GM19463 (cell line): ENCODE results near the gene TMEM129.
"Not testable (repeated sequence)": the region's sequence is repeated elsewhere in the genome, so short reads cannot be mapped to it uniquely, and the experiment has no call there.

Experiments used
- ATAC-seq: cut with Tn5 transposase; IDR thresholded peaks from one replicate; pipeline ENCODE4 v1.9.1; 2021; ENCODE audit warnings: mild to moderate bottlenecking, moderate library complexity; ENCODE audit not compliant: unreplicated experiment

TMEM129 gene

GRCh38 chr4:1703867-1704266, 17.3 kb downstream of the TMEM129 start:
- no peak for ATAC-seq

DNA sequence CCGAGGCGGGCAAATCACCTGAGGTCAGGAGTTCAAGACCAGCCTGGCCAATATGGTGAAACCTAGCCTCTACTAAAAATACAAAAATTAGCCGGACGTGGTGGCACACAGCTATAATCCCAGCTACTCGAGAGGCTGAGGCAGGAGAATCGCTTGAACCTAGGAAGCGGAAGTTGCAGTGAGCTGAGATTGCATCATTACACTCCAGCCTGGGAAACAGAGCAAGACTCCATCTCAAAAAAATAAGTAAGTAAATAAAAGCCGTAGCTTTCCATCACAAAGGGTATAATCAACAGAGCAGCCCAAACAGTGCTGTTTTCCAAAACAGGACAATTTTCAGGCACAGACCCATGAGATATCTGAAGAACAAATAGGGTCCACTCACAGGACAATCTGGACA, 19.5 kb downstream of the TMEM129 start:
- not testable (repeated sequence) for ATAC-seq

DNA sequence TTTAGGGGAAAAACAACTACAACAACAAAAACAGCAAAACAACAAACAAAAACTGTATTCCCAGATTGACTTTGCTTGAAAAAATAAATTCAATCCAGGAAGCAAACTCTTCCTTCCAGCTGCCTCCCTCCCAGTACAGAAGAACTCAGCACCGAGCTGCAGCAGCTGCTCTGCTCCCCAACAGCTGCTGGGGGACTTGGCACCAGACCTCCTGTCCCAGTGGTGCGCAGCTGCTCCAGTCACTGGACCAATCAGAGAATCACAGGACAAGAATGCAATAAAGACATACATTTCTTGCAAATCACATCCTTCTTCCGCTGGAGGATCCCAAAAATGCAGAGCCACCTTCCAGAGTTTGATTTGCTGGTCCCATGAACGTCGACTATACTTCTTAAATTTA, 25.2 kb downstream of the TMEM129 start:
- no peak for ATAC-seq

- ATAC-seq = peak; percentile 73
These were observed 27.8 kb downstream of the TMEM129 start for GRCh38 chr4:1693131-1693896.

GRCh38 chr4:1691737-1692373, 29.3 kb downstream of the TMEM129 start:
- no peak for ATAC-seq

- no peak for ATAC-seq
These were observed 30.4 kb downstream of the TMEM129 start for GRCh38 chr4:1690698-1691097.

- ATAC-seq = no peak
These were observed 34.6 kb downstream of the TMEM129 start for GRCh38 chr4:1686440-1687036.

GRCh38 chr4:1685235-1686150, 35.6 kb downstream of the TMEM129 start:
- ATAC-seq = no peak

DNA sequence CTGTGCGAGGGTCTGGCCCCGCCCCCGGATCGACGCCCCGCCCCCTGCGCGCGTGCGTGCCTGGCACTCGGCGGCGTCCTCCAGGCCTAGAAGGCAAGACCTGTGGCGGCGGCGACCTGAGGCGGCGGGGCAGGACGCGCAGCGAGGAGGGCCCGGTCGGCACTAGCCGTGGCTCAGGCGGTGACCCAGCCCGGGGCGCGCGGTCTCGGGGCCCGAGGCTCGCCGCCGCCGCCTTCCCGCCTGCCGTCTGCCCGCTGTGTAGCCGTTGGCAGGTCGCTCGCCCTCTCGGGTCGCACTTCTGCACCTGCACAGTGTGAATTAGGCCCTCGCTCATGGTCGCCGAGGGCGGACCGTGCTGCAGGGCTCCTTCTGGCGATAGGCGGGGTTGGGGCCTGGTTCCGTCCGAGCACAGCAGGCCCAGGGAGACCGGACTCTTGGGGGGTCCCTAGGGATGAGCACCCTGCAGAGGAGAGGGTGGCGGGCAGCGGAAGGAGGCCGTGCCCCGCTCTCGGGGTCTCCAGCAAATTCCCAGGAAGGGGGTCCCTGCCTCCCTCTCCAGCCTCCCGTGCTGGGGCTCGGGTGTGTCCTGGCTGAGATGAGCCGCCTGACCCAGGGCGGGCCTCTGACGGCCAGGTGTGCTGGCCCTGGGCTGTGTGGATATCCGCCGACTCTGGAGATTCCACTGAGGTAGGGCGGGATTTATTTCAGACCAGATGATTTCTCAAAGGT, 36.5 kb downstream of the TMEM129 start:
- ATAC-seq = peak; percentile 4

- ATAC-seq = peak; percentile 92
These were observed 37.2 kb downstream of the TMEM129 start, which contains the start of gene FAM53A for GRCh38 chr4:1683736-1684505. Gene FAM53A (minus strand): TSS chr4:1684313. CDS start chr4:1668741, 15,572 bp downstream.

GRCh38 chr4:1683261-1683735, 37.8 kb downstream of the TMEM129 start:
- no peak for ATAC-seq

GRCh38 chr4:1682860-1683259, 38.3 kb downstream of the TMEM129 start:
- no peak for ATAC-seq

DNA sequence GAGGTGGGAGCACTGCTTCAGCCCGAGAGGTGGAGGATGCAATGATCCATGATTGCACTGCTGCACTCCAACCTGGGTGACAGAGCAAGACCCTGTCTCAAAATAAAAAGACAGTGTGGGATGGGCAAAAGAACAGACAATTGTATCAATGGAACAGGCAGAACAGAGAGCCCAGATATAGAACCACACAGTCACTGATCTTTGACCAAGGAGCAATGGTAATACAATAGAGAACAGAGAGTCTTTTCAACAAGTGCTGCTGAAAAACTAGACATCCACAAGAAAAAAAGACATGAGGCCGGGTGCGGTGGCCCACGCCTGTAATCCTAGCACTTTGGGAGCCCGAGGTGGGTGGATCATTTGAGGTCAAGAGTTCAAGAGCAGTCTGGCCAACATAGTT, 42.9 kb downstream of the TMEM129 start:
- no peak for ATAC-seq

DNA sequence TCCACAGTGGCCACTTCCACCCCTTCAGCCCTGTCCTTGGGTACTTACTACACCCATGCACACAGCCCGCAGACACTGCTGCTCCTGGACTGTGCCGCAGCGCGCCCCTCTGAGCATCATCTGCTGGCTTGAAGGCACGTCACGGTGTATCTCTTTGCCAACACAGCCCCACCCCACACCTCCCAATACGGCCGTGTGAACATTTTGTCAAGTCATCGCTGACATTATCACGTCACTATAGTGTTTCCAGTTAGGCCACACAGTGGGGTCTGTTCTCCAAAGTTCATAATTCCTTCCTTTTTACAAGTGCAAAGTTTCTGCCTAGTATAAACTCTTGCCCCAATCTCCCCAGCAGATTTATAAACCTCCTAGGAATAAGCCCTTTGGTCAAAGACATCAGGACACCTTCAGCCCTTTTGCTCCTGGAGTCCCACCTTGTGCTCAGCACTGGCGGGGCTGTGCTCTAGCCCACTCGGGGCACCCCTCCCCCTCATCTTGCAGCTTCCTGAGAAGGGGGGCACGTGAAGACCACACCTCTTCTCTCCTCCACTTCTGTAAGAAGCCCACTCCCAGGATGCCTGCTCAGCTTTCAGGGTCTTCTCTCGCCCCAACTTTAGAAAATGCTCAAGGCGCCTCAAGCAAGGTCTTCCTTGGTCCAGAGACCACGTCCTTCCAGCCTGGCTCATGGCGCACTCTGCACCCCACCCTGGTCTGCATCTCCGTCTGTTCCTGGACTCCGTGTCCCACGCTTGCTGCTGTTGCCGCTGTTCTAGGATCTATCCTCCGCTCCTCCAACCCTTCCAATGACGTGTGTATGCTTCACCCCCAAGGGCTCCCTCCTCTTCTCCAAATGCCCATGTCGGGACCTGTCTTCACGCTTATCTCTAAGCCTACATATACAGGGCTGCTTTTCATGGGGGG, 44.3 kb downstream of the TMEM129 start:
- no peak for ATAC-seq

GRCh38 chr4:1675802-1676137, 45.4 kb downstream of the TMEM129 start:
- ATAC-seq = no peak

DNA sequence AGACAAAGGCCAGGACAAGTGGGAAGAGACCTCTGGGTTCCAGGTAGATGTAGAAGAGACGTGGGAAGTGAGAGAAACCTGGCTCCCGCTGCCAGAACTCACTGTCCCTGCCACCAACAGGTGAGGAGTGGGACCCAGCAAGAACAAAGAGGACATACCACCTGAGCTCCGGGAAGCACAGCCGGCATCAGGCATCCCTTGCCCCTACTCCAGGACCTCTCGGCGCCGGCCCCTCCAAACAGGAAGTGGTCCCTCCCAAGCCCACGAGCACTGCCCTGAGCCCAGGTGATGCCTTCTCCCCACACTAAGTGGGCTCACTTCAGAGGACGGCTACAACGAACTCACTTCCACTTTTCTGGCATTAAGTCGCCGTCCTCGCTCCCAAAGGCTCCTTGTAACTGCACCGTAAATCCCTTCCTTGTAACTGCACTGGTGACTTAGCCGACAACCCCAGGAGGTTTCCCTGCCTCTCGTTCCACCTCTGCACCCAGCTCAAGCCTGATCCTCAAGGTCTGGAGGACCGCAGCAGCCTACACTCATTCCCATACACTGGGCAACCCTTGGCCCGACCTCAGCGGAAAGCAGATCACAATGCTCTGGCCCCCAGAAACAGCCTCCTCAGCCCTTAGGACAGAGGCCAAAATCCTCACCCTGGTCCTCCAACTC, 45.9 kb downstream of the TMEM129 start:
- no peak for ATAC-seq

DNA sequence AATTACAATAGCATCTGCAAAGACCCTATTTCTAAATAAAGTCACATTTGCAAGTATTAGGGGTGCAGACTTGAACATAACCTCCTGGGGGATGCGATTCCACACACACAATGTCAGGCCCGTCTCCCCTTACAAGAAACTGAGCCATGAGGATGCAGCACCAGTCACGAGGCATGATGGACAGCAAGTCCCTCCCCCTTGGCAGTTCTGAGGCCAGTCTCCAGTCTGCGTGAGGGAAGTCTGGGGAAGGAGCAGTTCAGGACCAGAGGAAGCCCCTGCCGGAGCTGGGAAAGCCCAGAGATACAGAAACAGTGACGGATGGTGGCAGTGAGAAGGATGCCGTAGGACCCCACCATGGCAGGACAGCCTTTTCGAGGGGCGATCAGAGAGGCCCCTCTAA, 46.4 kb downstream of the TMEM129 start:
- no peak for ATAC-seq

- ATAC-seq = no peak
These were observed 47.5 kb downstream of the TMEM129 start for GRCh38 chr4:1673671-1674070.
